HEK293 (cell line): ENCODE measurements around the gene TBC1D4.

Experiments
- ELK4 ChIP-seq: IDR thresholded peaks from 2 replicates; pipeline ENCODE4 v1.6.1; 2011; ENCODE audit warnings: mild to moderate bottlenecking, low read depth, low read length, borderline replicate concordance
- KLF10 ChIP-seq: fragments of 450-650 bp; IDR thresholded peaks from 2 replicates; pipeline ENCODE4 v1.5.1; 2018; ENCODE audit warnings: missing biosample characterization, mild to moderate bottlenecking, missing genetic modification characterization
- MEIS1 ChIP-seq: sonication (generic); formaldehyde crosslinking; IDR thresholded peaks from 2 replicates; pipeline ENCODE4 v1.8.1; 2022; ENCODE audit warnings: missing genetic modification reagents, mild to moderate bottlenecking, borderline replicate concordance
- OSR2 ChIP-seq: fragments of 450-650 bp; formaldehyde crosslinking; IDR thresholded peaks from 2 replicates; pipeline ENCODE4 v1.5.1; 2016; ENCODE audit warnings: missing biosample characterization, missing genetic modification characterization
- PATZ1 ChIP-seq: fragments of 450-650 bp; formaldehyde crosslinking; IDR thresholded peaks from 2 replicates; pipeline ENCODE4 v1.5.1; 2016; ENCODE audit warnings: missing biosample characterization, missing genetic modification characterization
- RBAK ChIP-seq: fragments of 450-650 bp; formaldehyde crosslinking; IDR thresholded peaks from 2 replicates; pipeline ENCODE4 v1.5.1; 2016; ENCODE audit warnings: missing biosample characterization, missing genetic modification characterization
- REPIN1 ChIP-seq: fragments of 450-650 bp; formaldehyde crosslinking; IDR thresholded peaks from 2 replicates; pipeline ENCODE4 v1.5.1; 2017; ENCODE audit warnings: missing biosample characterization, missing genetic modification characterization, low read depth
- SALL2 ChIP-seq: fragments of 450-650 bp; formaldehyde crosslinking; IDR thresholded peaks from 2 replicates; pipeline ENCODE4 v1.5.0; 2017; ENCODE audit warnings: missing biosample characterization, mild to moderate bottlenecking, missing genetic modification characterization, borderline replicate concordance
- SP2 ChIP-seq: fragments of 450-650 bp; formaldehyde crosslinking; IDR thresholded peaks from 2 replicates; pipeline ENCODE4 v1.5.1; 2016; ENCODE audit warnings: missing biosample characterization, missing genetic modification characterization
- TRIM28 ChIP-seq: IDR thresholded peaks from 2 replicates; pipeline ENCODE4 v1.6.1; 2011; ENCODE audit warnings: low read length, control low read depth, borderline replicate concordance
- ZBTB10 ChIP-seq: fragments of 450-650 bp; formaldehyde crosslinking; IDR thresholded peaks from 2 replicates; pipeline ENCODE4 v1.5.1; 2016; ENCODE audit warnings: missing biosample characterization, missing genetic modification characterization
- ZBTB21 ChIP-seq: fragments of 450-650 bp; formaldehyde crosslinking; IDR thresholded peaks from 2 replicates; pipeline ENCODE4 v1.5.1; 2017; ENCODE audit warnings: missing biosample characterization, missing genetic modification characterization
- ZBTB8A ChIP-seq: fragments of 450-650 bp; formaldehyde crosslinking; IDR thresholded peaks from 2 replicates; pipeline ENCODE4 v1.5.1; 2016; ENCODE audit warnings: missing biosample characterization, missing genetic modification characterization
- ZEB2 ChIP-seq: fragments of 450-650 bp; formaldehyde crosslinking; IDR thresholded peaks from 2 replicates; pipeline ENCODE4 v1.5.1; 2016; ENCODE audit warnings: missing biosample characterization, missing genetic modification characterization
- ZFHX2 ChIP-seq: fragments of 450-650 bp; formaldehyde crosslinking; conservative IDR thresholded peaks from 2 replicates; pipeline ENCODE4 v1.5.1; 2016; ENCODE audit warnings: missing biosample characterization, missing genetic modification characterization
- ZNF157 ChIP-seq: fragments of 450-650 bp; formaldehyde crosslinking; IDR thresholded peaks from 2 replicates; pipeline ENCODE4 v1.5.1; 2016; ENCODE audit warnings: missing biosample characterization, missing genetic modification characterization
- ZNF19 ChIP-seq: fragments of 450-650 bp; formaldehyde crosslinking; IDR thresholded peaks from 2 replicates; pipeline ENCODE4; 2016; ENCODE audit warnings: missing biosample characterization, missing genetic modification characterization, low read depth
- ZNF2 ChIP-seq: fragments of 450-650 bp; formaldehyde crosslinking; IDR thresholded peaks from 2 replicates; pipeline ENCODE4 v1.5.1; 2016; ENCODE audit warnings: missing biosample characterization, missing genetic modification characterization
- ZNF292 ChIP-seq: fragments of 450-650 bp; formaldehyde crosslinking; IDR thresholded peaks from 2 replicates; pipeline ENCODE4 v1.5.1; 2016; ENCODE audit warnings: low read depth, missing biosample characterization, missing genetic modification characterization, borderline replicate concordance
- ZNF391 ChIP-seq: fragments of 450-650 bp; formaldehyde crosslinking; IDR thresholded peaks from 2 replicates; pipeline ENCODE4 v1.5.1; 2016; ENCODE audit warnings: low read depth, missing biosample characterization, missing genetic modification characterization, borderline replicate concordance
- ZNF416 ChIP-seq: fragments of 450-650 bp; formaldehyde crosslinking; IDR thresholded peaks from 2 replicates; pipeline ENCODE4 v1.5.1; 2016; ENCODE audit warnings: missing biosample characterization, missing genetic modification characterization
- ZNF449 ChIP-seq: fragments of 450-650 bp; formaldehyde crosslinking; IDR thresholded peaks from 2 replicates; pipeline ENCODE4 v1.5.1; 2017; ENCODE audit warnings: missing biosample characterization, mild to moderate bottlenecking, missing genetic modification characterization, moderate library complexity
- ZNF555 ChIP-seq: fragments of 450-650 bp; formaldehyde crosslinking; conservative IDR thresholded peaks from 2 replicates; pipeline ENCODE4 v1.5.1; 2017; ENCODE audit warnings: missing biosample characterization, mild to moderate bottlenecking, missing genetic modification characterization, inconsistent platforms
- ZNF560 ChIP-seq: fragments of 450-650 bp; formaldehyde crosslinking; IDR thresholded peaks from 2 replicates; pipeline ENCODE4 v1.5.1; 2017; ENCODE audit warnings: missing biosample characterization, missing genetic modification characterization, borderline replicate concordance
- ZNF561 ChIP-seq: fragments of 450-650 bp; IDR thresholded peaks from 2 replicates; pipeline ENCODE4 v1.5.1; 2018; ENCODE audit warnings: missing biosample characterization, missing genetic modification characterization, borderline replicate concordance
- ZNF623 ChIP-seq: fragments of 450-650 bp; formaldehyde crosslinking; IDR thresholded peaks from 2 replicates; pipeline ENCODE4 v1.5.1; 2016; ENCODE audit warnings: missing biosample characterization, missing genetic modification characterization
- ZNF626 ChIP-seq: fragments of 450-650 bp; sonication (Bioruptor Pico); formaldehyde crosslinking; IDR thresholded peaks from 2 replicates; pipeline ENCODE4 v1.5.1; 2018; ENCODE audit warnings: missing biosample characterization, missing genetic modification characterization, inconsistent platforms
- ZNF660 ChIP-seq: fragments of 450-650 bp; IDR thresholded peaks from 2 replicates; pipeline ENCODE4 v1.5.1; 2018; ENCODE audit warnings: missing biosample characterization, mild to moderate bottlenecking, missing genetic modification characterization
- ZNF776 ChIP-seq: fragments of 450-650 bp; formaldehyde crosslinking; IDR thresholded peaks from 2 replicates; pipeline ENCODE4 v1.5.0; 2017; ENCODE audit warnings: missing biosample characterization, missing genetic modification characterization, borderline replicate concordance
- TF ChIP-seq, protein P1 (sequence below): fragments of 450-650 bp; formaldehyde crosslinking; IDR thresholded peaks from 2 replicates; pipeline ENCODE4 v1.5.1; 2016; ENCODE audit warnings: missing biosample characterization, missing genetic modification characterization
- TF ChIP-seq, protein P2 (sequence below): fragments of 450-650 bp; formaldehyde crosslinking; IDR thresholded peaks from 2 replicates; pipeline ENCODE4 v1.5.1; 2017; ENCODE audit warnings: missing biosample characterization, missing genetic modification characterization

TBC1D4 gene

GRCh38 chr13:75482070-75482819 is at the start of gene TBC1D4 (continued):
- peak; percentile 91 for TF ChIP-seq PATZ1
- TF ChIP-seq ZNF2 (tag by site-specific recombination): peak; percentile 63; the same call in 1 of the 2 replicates
- TF ChIP-seq ZNF449 (tag by site-specific recombination): peak; percentile 85; the same call in 1 of the 2 replicates
- TF ChIP-seq ZBTB21: no peak
- no peak for TF ChIP-seq ZNF416 (tag by site-specific recombination)
- no peak for TF ChIP-seq KLF10 (tag by site-specific recombination)
- TF ChIP-seq RBAK (tag by site-specific recombination): no peak
- TF ChIP-seq, protein P1, sequence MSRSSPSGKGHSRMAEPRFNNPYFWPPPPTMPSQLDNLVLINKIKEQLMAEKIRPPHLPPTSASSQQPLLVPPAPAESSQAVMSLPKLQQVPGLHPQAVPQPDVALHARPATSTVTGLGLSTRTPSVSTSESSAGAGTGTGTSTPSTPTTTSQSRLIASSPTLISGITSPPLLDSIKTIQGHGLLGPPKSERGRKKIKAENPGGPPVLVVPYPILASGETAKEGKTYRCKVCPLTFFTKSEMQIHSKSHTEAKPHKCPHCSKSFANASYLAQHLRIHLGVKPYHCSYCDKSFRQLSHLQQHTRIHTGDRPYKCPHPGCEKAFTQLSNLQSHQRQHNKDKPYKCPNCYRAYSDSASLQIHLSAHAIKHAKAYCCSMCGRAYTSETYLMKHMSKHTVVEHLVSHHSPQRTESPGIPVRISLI (tag by site-specific recombination): peak; percentile 96
- peak; percentile 78 for TF ChIP-seq ZFHX2 (tag by site-specific recombination)
- peak; percentile 87 for TF ChIP-seq OSR2 (tag by site-specific recombination)
- TF ChIP-seq REPIN1 (tag by site-specific recombination): no peak
- TF ChIP-seq ZNF623: no peak
- no peak for TF ChIP-seq ZNF157 (tag by site-specific recombination)
- TF ChIP-seq SP2 (tag by site-specific recombination): peak; percentile 86
- TF ChIP-seq ZEB2 (tag by site-specific recombination): peak; percentile 94
- no peak for TF ChIP-seq ZNF555
- TF ChIP-seq ZNF626 (tag by site-specific recombination): no peak
- no peak for TF ChIP-seq ZNF292 (tag by site-specific recombination)
- no peak; the same call in 1 of the 2 replicates for TF ChIP-seq ELK4
- TF ChIP-seq, protein P2, sequence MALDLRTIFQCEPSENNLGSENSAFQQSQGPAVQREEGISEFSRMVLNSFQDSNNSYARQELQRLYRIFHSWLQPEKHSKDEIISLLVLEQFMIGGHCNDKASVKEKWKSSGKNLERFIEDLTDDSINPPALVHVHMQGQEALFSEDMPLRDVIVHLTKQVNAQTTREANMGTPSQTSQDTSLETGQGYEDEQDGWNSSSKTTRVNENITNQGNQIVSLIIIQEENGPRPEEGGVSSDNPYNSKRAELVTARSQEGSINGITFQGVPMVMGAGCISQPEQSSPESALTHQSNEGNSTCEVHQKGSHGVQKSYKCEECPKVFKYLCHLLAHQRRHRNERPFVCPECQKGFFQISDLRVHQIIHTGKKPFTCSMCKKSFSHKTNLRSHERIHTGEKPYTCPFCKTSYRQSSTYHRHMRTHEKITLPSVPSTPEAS (tag by site-specific recombination): no peak
- no peak for TF ChIP-seq ZNF776 (tag by site-specific recombination)
- peak; percentile 62; the same call in 1 of the 2 replicates for TF ChIP-seq ZBTB10 (tag by site-specific recombination)
- TF ChIP-seq ZNF19 (tag by site-specific recombination): no peak
- TF ChIP-seq TRIM28: peak; percentile 76; the same call in 1 of the 2 replicates
- peak; percentile 69; the same call in 1 of the 2 replicates for TF ChIP-seq ZNF660 (tag by site-specific recombination)
- no peak for TF ChIP-seq MEIS1 (CRISPR knock-in tag)
- TF ChIP-seq ZBTB8A: peak; percentile 96
- TF ChIP-seq ZNF391 (tag by site-specific recombination): no peak
- TF ChIP-seq ZNF560 (tag by site-specific recombination): no peak
- TF ChIP-seq ZNF561 (tag by site-specific recombination): peak; percentile 85; the same call in 1 of the 2 replicates
- no peak for TF ChIP-seq SALL2 (tag by site-specific recombination)
